ENCODE results near the gene SPRR4. TPM values are rescaled to one million over a fixed set of nuclear protein-coding genes. Genes with fewer than 3 reads are reported as not detected.

SPRR4 gene
- total RNA-seq, 1 experiment from 2014 or later = not detected

GRCh38 chr1:152933196-152933595 is 37.3 kb upstream of the SPRR4 start:
- no peaks in the 10 kb centered on the region for H3K27me3 ChIP-seq (ENCODE audit: control insufficient read depth, insufficient read depth, low read length)
- ATAC-seq (no peak), DNase-seq (ENCODE audit: low read depth, low spot score) (no peak)
- H3K27ac ChIP-seq (ENCODE audit: low read length) = no peak overlapping the region
- H3K4me1 ChIP-seq (ENCODE audit: control insufficient read depth, insufficient read depth, low read length) = no peaks in the 10 kb centered on the region
- POLR2A ChIA-PET = interaction anchor here (0.7 kb wide), 1 partner anchor 599 kb away, joined by 3 read pairs; no protein-coding TSS in a partner anchor
- intact Hi-C loops (cut with micrococcal nuclease; ENCODE audit: unreplicated experiment) (no loop called here), in situ Hi-C loops (cut with HindIII; ENCODE audit: low pct_unique_long_range_greater_than_20kb, low sequenced_read_pairs) (no loop called here)
- H3K36me3 ChIP-seq (ENCODE audit: control insufficient read depth, insufficient read depth, low read length) = no peaks in the 10 kb centered on the region
- no TSS peak for BruUV-seq (replicated peaks)
- no peaks in the 10 kb centered on the region for H3K9me3 ChIP-seq (ENCODE audit: control insufficient read depth, insufficient read depth, low read depth, low read length)
- TF ChIP-seq TCF7L2 (IDR thresholded peaks at IDR 0.05; ENCODE audit: low read depth, low read length) (no peak), CTCF (IDR thresholded peaks at IDR 0.05) (no peak), SIN3A (IDR thresholded peaks at IDR 0.05; ENCODE audit: borderline replicate concordance, insufficient read depth, low read depth, low read length) (no peak), POLR2AphosphoS5 (IDR thresholded peaks at IDR 0.05; ENCODE audit: low read depth, low read length) (no peak), REST (IDR thresholded peaks at IDR 0.05; ENCODE audit: insufficient read depth in 1 of 2, low read depth in 2 of 2, low read length in 1 of 2) (no peak)
- H3K4me3 ChIP-seq (ENCODE audit: low read depth in 2 of 2, low read length in 2 of 2) = no peak overlapping the region
- CTCF ChIA-PET = no interaction called here

- H3K4me1 ChIP-seq (ENCODE audit: control insufficient read depth, insufficient read depth, low read length) = no peaks in the 10 kb centered on the region
- no peak for DNase-seq (ENCODE audit: low read depth, low spot score)
- H3K9me3 ChIP-seq (ENCODE audit: control insufficient read depth, insufficient read depth, low read depth, low read length) = no peaks in the 10 kb centered on the region
- no peaks in the 10 kb centered on the region for H3K36me3 ChIP-seq (ENCODE audit: control insufficient read depth, insufficient read depth, low read length)
- POLR2A ChIA-PET = no interaction called here
- intact Hi-C loops (cut with micrococcal nuclease; ENCODE audit: unreplicated experiment) = no loop called here
- in situ Hi-C loops (cut with HindIII; ENCODE audit: low pct_unique_long_range_greater_than_20kb, low sequenced_read_pairs) = no loop called here
- no peaks in the 10 kb centered on the region for H3K27me3 ChIP-seq (ENCODE audit: control insufficient read depth, insufficient read depth, low read length)
- no peak overlapping the region for H3K4me3 ChIP-seq (ENCODE audit: low read depth in 2 of 2, low read length in 2 of 2)
- CTCF ChIA-PET = no interaction called here
- no TSS peak for BruUV-seq (replicated peaks)
- H3K27ac ChIP-seq (ENCODE audit: low read length) = no peak overlapping the region
- TF ChIP-seq TCF7L2 (IDR thresholded peaks at IDR 0.05; ENCODE audit: low read depth, low read length) = no peak
- no peak for TF ChIP-seq CTCF (IDR thresholded peaks at IDR 0.05)
- TF ChIP-seq SIN3A (IDR thresholded peaks at IDR 0.05; ENCODE audit: borderline replicate concordance, insufficient read depth, low read depth, low read length) = no peak
- no peak for TF ChIP-seq POLR2AphosphoS5 (IDR thresholded peaks at IDR 0.05; ENCODE audit: low read depth, low read length)
- TF ChIP-seq REST (IDR thresholded peaks at IDR 0.05; ENCODE audit: insufficient read depth in 1 of 2, low read depth in 2 of 2, low read length in 1 of 2) = no peak
- ATAC-seq = no peak
These were observed 29.8 kb upstream of the SPRR4 start for GRCh38 chr1:152940614-152941013.
